KG1 (cell line): ENCODE data around the gene KPNA1.
"Not testable (repeated sequence)": the region's sequence is repeated elsewhere in the genome, so short reads cannot be mapped to it uniquely, and the experiment has no call there.

Experiments used
- DNase-seq: peaks from one replicate; lab custom pipeline; 2025; lab: John Stamatoyannopoulos, UW

The KPNA1 gene

DNA sequence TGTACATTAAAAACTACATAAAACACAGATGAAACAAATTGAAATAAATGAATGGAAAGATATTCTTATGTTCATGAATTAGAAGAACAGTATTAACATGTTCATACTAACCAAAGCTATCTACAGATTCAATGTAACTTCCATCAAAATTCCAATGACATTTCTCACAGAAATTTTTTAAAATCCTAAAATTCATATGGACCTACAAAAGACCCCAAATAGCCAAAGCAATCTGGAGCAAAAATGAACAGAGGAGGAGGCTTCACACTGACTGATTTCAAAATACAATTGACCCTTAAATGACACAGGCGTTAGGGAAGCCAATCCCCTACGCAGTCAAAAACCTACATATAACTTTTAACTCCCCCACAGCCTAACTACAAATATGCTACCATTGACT lies 39.4 kb downstream of the KPNA1 start:
- no peak for DNase-seq

DNA sequence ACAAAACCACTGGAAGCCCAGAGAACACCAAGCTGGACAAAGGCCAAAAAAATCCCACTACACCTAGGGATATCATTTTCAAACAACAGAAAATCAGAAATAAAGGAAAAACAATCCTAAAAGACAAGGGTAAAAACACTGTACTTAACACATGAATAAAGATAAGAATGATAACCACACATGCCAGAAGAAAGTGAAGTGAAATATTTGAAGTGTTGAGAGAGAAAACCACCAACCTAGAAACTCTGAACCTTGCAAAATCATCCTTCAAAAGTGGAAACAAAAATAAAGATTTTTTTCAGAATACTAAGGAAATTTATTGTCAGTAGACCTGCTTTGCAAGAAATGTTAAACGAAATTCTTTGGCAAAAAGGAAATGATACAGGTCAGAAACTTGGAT lies 45.1 kb downstream of the KPNA1 start:
- DNase-seq, result no peak

DNA sequence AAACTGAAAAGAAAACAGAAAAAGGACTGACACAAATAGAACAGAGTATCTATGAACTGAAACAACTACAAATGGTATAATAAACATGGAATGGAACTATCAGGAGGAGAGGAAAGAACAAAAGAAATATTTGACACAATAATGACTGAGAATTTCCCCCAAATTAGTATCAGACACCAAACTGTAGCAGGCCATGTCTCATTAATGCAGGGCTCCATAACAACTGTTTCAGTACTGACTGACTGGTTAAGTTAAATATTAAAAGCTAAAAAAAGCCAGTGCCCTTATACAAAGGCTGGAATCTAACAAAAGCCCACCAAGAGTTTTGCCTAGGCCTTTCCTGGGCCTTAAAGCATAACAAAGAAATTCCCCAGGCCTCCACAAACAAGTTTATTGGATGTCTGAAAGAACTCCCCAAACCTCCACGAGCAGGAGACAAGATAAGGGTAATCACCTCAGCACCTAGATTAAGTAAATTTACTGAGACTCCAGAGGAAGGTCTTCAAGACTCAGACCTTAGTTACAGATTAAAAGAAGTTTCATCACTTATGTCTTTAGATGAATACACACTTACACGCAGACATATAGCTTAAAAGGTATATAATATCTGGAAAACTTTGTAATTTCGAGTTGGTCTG lies 45.7 kb downstream of the KPNA1 start:
- DNase-seq, result no peak

DNA sequence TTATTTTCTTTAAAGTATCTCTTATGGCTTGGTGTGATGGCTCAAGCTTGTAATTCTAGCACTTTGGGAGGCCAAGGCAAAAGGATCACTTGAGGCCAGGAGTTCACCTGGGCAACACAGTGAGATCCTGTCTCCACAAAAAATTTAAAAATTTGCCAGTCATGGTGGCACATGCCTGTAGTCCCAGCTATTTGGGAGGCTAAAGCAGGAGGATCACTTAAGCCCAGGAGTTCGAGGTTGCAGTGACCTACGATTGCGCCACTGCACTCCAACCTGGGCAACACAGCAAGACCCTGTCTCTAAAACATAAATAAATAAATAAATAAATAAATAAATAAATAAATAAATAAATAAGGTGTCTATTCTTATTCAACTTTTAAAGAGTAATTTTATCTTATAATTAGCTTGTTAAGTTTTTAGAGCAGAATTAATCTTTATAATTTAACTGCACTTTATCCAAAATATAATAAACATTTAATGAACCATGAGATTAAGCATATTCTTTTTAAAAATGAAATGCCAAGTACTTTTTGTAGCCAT lies 48.0 kb downstream of the KPNA1 start:
- no peak for DNase-seq

DNA sequence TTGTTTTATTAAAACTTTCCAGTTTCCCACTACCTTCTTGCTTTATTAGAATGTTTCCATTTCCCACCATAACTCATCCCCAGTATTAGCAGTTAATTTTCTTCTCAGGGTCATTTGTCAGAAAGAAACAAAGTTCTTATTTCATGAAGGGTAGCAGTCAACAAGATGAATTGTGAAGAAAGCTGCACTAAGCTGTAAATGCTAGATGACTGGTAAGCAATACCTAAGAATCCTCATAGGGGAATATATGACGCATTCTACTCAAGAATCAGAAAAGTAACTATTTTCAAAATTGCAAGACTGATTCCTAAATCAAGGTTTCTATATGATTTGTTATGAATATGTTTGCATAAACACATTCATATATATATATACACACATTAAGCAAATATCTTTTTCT lies 50.1 kb downstream of the KPNA1 start:
- DNase-seq, result no peak

DNA sequence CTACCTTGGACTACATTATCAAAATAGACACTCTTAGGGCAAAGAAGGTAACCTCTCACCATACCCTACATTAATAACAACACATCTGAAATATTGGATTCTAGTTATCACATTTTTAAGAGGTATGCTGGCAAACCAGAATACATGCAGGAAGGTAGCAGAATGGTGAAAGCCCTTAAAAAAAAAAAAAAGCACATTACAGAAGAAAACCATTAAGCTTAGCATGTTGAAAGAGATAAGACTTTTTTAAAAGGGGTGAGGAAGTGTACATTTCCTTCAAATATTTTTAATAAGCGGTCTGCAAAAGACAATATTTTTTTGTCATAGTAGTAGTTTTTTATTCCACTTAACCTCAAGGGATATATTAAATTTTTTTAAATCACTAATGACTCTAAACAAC lies 52.3 kb downstream of the KPNA1 start:
- DNase-seq, result no peak

DNA sequence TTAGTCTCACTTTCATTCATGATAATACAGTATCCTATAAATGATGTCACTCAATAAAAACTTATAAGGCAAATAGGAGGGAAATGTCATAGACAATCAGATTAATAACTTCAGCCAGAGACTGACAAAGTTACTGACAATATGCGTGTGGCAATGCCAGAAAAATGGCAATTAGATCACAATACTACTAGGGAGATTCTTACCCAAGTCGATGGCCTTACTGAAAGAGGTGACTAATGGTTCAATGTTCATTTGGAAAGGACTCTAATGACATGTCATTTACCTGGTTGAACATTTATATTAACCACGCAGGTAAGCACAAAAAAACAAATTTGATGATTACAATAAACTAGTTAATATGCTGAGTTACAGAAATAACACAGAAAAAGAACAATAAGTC lies 52.9 kb downstream of the KPNA1 start:
- DNase-seq, result no peak

DNA sequence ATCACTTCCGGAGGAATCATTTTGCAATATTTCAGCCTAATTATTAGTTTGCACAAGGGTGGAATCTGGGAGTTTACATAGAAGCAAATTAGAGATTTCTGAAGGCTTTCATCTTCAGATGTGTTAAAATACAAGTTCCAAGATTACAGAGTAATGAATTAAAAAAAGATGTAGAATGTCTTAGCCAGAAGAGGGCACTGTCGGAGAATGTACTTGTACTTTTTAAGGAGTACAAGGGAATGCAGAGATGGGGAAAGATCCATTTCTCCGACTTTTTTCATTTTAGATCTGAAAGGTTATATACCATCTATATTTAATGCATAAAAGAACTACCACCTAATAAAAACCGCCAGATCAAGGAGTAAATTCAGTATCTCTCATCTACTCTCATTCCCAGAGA lies 55.7 kb downstream of the KPNA1 start:
- DNase-seq, result no peak

DNA sequence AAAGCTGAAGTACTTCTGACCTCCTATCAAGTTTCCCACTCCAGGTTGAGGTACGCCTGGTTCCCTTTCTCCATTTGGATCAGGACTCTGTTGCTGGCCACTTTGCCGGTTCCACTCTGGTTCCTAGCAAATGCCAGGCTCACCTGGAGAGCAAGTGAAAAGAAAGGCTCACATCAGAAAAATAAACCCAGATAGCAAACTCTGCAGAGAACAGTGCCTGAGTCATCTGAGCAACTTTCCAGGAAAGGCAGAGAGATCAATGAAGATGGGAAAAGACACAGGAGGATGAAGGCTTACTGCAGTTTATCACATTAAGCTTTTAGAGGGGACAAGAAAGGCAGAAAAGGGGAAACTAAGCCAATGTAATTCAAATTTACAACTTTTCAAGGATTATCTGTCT lies 57.0 kb downstream of the KPNA1 start:
- no peak for DNase-seq

DNA sequence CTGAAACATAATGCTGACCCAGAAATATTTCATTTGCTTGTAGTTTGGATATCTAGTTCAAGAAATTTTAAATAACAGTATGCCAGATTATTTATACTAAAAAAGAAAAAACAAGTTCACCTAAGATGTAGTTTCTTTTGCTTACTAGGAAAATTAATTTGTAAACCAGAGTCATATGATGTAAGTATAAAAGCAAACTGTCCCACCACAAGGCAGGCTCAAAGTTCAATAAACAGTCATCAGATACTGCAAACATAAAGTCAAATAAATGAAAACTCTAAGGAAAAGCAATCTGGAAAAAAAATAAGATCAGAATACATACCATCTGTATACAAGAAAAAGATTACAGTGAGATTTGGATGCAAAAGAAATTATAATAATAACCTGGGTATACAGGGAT lies 58.7 kb downstream of the KPNA1 start:
- DNase-seq, result no peak

DNA sequence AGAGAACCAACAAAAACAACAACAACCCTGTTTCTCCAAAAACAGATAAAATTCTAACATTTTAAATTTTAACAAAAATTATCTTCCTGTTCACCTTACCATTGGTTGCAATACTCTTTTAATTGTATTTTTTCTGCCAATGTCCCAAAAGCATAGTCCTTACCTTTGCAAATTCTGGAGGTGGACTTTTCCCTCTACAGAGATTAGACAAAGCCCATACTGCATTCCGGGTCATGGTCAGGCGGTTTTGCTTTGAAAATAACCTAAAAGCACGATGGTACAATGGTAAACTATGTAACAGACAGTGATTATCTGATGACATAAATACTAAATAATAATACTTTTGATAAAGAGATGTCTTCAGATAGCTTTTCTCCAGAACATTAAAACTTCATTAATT lies 63.4 kb downstream of the KPNA1 start:
- DNase-seq, result no peak

DNA sequence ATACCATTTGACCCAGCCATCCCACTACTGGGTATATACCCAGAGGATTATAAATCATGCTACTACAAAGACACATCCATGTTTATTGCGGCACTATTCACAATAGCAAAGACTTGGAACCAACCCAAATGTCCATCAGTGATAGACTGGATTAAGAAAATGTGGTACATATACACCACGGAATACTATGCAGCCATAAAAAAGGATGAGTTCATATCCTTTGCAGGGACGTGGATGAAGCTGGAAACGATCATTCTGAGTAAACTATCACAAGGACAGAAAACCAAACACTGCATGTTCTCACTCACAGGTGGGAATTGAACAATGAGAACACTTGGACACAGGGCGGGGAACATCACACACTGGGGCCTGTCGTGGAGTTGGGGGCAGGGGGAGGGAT lies 66.5 kb downstream of the KPNA1 start:
- DNase-seq, result not testable (repeated sequence)

DNA sequence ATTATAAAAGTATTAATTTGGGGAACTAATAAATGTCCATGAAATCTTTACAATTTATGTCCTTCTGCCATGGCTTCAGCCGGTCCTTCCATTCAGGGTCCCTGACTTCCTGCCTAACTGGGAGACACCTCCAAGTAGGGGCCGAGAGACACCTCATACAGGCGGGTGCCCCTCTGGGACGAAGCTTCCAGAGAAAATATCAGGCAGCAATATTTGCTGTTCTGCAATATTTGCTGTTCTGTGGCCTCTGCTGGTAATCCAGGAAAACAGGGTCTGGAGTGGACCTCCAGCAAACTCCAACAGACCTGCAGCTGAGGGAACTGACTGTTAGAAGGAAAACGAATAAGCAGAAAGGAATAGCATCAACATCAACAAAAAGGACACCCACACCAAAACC lies 70.2 kb downstream of the KPNA1 start:
- not testable (repeated sequence) for DNase-seq

DNA sequence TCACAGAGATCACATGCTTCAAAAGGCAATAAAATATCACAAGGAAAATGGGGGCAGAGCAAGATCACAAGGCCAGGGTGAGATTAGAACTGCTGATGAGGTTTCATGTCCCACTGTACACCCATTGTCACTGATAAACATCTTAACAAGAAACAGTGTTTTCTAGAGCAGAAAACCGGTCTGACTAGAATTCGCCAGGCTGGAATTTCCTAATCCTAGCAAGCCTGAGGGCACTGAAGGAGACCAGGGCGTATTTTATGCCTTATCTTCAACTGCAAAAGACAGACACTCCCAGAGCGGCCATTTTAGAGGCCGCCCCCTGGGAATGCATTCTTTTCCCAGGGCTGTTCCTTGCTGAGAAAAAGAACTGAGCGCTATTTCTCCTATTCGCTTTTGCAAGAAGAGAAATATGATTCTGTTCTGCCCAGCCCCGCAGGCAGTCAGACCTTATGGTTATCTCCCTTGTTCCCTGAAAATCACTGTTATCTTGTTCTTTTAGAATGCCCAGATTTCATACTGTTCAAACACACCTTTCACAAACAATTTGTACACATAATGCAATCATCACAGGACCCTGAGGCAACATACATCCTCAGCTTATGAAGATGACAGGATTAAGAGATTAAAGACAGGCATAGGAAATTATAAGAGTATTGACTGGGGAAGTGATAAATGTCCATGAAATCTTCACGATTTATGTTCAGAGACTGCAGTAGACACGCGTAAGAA lies 70.8 kb downstream of the KPNA1 start:
- not testable (repeated sequence) for DNase-seq

DNA sequence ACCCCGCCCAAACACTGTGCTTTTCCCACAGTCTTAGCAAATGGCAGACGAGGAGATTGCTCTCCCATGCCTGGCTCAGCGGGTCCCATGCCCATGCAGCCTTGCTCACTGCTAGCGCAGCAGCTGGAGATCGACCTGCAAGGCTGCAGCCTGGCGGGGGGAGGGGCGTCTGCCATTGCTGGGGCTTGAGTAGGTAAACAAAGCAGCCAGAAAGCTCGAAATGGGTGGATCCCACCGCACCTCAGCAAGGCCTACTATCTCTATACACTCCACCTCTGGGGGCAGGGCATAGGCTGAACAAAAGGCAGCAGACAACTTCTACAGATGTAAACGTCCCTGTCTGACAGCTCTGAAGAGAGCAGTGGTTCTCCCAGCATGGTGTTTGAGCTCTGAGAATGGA lies 71.6 kb downstream of the KPNA1 start:
- DNase-seq, result no peak

DNA sequence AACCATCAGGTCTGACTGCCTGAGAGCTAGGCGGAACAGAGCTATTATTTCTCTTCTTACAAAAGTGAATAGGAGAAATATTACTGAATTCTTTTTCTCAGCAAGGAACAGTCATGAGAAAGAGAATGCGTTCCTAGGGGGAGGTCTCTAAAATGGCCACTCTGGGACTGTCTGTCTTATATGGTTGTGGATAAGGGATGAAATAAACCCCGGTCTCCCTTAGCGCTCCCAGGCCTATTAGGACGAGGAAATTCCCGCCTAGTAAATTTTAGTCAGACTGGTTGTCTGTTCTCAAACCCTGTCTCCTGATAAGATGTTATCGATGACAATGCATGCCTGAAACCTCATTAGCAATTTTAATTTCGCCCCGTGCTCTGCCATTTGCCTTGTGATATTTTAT lies 78.8 kb downstream of the KPNA1 start:
- DNase-seq, result no peak

DNA sequence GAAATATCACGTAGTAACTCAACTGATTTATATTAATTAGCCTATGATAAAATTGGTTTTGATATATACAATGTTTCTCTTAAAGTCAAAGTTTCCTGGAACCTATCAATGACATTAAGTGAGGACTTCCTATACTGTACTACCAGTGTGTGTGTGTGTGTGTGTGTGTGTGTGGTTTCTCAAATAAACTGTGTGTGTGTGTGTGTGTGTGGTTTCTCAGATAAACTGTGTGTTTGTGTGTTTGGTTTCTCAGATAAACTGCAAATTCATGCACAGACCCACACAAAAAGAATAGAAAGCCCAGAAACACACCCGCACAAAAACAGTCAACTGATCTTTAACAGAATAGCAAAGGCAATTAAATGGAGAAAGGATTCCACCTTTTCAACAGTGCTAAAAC lies 84.4 kb downstream of the KPNA1 start:
- no peak for DNase-seq

DNA sequence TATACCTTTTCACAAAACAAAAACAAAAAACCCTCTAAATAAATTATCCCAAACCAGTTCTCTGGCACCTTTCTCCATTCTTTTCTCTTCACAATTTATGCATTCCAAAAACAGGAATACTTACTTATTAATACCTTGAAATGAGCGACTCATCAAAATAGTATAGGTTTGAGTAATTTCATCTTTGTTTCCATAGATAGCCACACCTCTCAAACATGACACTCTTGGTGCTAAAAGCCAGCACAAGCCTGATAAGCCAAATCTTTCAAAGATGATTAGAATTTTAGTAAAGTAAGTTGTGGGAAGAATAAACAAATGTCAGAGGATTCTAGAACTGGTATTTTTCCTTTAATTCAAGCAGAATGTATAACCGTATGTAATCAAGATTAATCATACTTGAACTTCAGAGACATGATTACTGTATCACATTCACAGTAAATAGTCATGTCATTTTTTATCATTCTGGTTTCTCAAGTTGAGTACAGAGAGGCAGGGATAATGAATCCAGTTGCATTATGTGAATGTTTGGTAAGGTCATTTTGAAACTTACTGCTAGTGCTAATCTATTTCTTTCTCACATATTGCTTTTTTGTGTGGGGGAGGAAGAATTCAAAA lies 86.8 kb downstream of the KPNA1 start:
- no peak for DNase-seq

DNA sequence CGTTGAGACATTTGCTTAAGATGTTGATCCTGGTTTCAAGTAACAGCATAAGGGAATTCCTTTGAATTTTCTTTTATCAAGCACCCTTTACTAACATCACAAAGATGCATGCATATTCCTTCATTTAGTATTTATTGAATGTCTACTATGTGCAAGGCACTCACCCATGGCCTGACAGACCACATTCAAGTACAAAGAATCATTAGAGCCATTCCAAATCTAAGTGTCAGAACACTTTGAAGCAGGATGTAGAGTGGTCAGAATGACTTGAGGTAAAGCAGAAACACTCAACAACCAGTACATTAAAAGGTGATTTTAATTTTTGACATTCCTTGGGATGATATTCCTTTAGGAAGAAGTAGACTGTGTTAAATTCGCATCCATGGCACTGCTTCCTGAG lies 92.9 kb downstream of the KPNA1 start:
- no peak for DNase-seq

DNA sequence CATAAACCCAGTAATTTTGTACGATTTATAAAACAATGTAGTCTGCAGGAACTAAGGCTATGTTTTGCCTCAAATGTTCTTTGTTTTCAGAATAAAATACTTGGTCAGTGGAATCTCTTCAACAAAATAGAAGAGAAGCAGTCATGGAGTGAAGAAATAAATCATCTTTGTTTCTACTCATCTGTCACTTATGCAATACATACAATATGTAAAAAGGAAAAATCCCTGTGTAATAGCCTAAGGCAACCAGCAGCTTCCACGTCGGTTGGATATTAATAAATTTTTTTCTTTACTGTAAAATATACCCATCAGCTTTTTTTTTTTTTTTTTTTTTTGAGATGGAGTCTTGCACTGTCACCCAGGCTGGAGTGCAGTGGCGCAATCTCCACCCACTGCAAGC lies 93.6 kb downstream of the KPNA1 start:
- no peak for DNase-seq

DNA sequence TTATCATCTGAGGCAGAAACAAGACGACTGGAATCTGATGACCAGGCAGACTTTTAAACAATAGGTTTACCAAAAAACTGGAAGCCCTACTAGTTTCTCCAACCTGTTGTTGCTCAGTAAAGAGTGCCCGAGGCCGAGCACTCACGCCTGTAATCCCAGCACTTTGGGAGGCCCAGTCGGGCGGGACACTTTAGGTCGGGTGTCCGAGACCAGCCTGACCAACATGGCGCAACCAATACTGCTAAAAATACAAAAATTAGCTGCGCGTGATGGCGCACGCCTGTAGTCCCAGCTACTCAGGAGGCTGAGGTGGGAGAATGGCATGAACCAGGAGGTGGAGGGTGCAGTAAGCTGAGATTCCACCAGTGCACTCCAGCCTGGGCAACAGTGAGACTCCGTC lies 97.8 kb downstream of the KPNA1 start:
- no peak for DNase-seq

DNA sequence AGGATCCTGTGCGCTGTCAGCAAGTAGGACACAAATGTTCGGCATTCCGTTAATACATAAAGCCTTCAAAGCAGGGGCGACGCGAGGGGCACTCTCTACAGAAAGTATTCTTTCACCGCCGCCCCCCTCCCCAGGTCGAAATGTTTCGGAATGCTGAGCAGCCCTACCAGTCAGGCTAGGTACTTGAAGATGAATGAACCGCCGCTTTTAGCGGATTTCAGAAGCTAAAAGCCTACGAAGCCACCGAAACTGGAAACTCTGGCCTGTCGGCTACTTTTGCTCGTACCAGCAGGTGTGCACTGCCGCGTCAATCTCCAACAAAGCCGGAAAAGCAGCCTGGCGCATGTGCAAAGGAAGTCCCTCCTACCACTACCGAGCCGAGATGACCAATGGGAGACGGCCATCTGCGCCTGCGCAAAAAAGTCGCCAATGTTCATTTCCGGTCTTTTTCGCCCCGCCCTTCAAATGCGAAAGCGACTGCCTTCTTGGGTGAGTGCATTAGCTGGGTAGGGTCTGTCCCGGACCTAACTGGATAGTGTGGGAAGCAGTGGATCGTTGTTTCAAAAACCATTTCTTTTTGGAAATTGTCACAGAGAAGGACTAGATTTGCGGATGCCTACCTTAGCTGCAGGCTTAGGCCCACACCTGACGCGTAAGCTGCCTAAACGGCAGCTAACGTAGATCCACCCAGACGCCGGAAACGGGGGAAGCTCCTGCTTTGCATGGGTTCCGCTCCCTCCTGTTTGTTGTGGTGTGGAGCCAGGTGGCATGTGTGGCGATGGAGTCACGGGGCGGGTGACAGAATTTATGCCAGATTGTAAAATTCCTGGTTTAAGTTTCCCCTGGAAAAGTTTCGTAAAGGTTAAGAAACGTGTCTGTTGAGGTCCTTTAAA lies 98.7 kb downstream of the KPNA1 start, which contains the start of gene WDR5B:
WDR5B (minus strand) TSS at position 301 of the 893 bp plus-strand sequence. CDS start 534 bp downstream, outside the sequence.
- DNase-seq, result no peak
